ENCODE data around the gene MPZL2. TPM values are rescaled to one million over a fixed set of nuclear protein-coding genes. Genes with fewer than 3 reads are reported as not detected.

Gene MPZL2
- total and polyA plus RNA-seq, 2 of the 8 experiments (the other 6 are each of a cell fraction or from before 2014, with no cell fraction given) = 2.4 to 3.2 TPM

DNA sequence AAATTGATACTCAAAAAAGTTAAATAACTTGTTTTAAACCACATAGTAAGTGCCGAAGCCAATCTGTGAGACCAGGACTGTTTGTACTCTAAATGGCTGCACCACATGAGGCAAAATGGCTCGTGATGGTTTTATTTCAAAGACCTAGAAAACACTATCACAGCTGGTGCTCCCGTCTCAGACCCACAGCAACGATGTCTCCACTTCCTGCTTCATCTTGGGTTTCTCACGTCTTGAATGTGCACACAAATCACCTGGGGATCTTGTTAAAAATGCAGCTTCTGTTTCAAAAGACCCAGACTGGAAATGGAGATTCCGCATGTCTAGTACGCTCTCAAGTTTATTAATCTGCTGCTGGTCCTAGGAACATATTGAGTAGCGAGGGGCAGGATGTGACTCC is 41.6 kb upstream of the MPZL2 start:
- POLR2A ChIA-PET (ENCODE audit: partially characterized antibody) = interaction anchor here (1.3 to 1.7 kb wide), 2 partner anchors 10 to 54 kb away, joined by 3 to 4 read pairs; partner anchors contain the start of gene UBE4A
- Histone ChIP-seq H3K9me3 (ENCODE audit: insufficient read depth in 2 of 2, low read depth in 1 of 2, low read length in 1 of 2) (no peaks in the 10 kb centered on the region), H2BK120ac (replicated peaks; ENCODE audit: low read depth, low read length) (no peak overlapping the region), H3K18ac (ENCODE audit: extremely low read depth, low read length) (no peak overlapping the region), H4K91ac (replicated peaks; ENCODE audit: insufficient read length, low read length) (no peak overlapping the region), H3K14ac (ENCODE audit: insufficient read length) (no peak overlapping the region), H4K20me1 (replicated peaks in 1 of 2; ENCODE audit: control insufficient read depth in 1 of 2, insufficient read depth in 2 of 2, low read length in 2 of 2) (no peaks in the 10 kb centered on the region), H3K9ac (replicated peaks in 1 of 4; ENCODE audit: extremely low read depth in 1 of 4, low read depth in 3 of 4, low read length in 3 of 4) (no peak overlapping the region), H3K4me1 (replicated peaks in 1 of 4; ENCODE audit: control insufficient read depth in 3 of 4, insufficient read depth in 4 of 4, low read length in 3 of 4) (no peaks in the 10 kb centered on the region), H2AK5ac (ENCODE audit: low read depth, low read length) (no peak overlapping the region), H3K23me2 (ENCODE audit: low read depth, low read length) (no peaks in the 10 kb centered on the region), H2BK20ac (ENCODE audit: low read length) (no peak overlapping the region), H3K4me2 (ENCODE audit: insufficient read depth in 1 of 2, low read depth in 2 of 2, low read length in 2 of 2) (no peak overlapping the region), H3K36me3 (ENCODE audit: control insufficient read depth in 2 of 4, insufficient read depth in 4 of 4, low read length in 3 of 4) (no peaks in the 10 kb centered on the region), H3K4me3 (ENCODE audit: extremely low read depth in 1 of 4, insufficient read depth in 2 of 4, low read depth in 3 of 4, low read length in 4 of 4) (no peak overlapping the region), H3K79me2 (ENCODE audit: control insufficient read depth in 1 of 2, insufficient read depth in 2 of 2, low read length in 2 of 2) (no peaks in the 10 kb centered on the region), H3K27ac (ENCODE audit: low read depth, low read length) (no peak overlapping the region), H2AFZ (ENCODE audit: low read length) (peak overlapping the region; percentile 71; the same call in 1 of the 2 replicates), H4K5ac (ENCODE audit: insufficient read length, low read depth, low read length) (no peak overlapping the region), H2BK15ac (ENCODE audit: low read length) (no peak overlapping the region), H3K79me1 (ENCODE audit: low read depth, low read length) (no peaks in the 10 kb centered on the region), H3K4ac (replicated peaks; ENCODE audit: insufficient read length, low read depth, low read length) (no peak overlapping the region), H2BK5ac (ENCODE audit: low read depth, low read length) (no peak overlapping the region), H3K23ac (ENCODE audit: insufficient read length) (no peak overlapping the region), H3K27me3 (replicated peaks in 1 of 4; ENCODE audit: control insufficient read depth in 3 of 4, extremely low read depth in 1 of 4, insufficient read depth in 3 of 4, low read length in 3 of 4) (no peaks in the 10 kb centered on the region), H2BK12ac (ENCODE audit: low read depth, low read length) (no peak overlapping the region), H3K56ac (replicated peaks; ENCODE audit: insufficient read length, low read depth, low read length) (no peak overlapping the region), H4K8ac (ENCODE audit: extremely low read depth, insufficient read depth, low read length) (no peak overlapping the region)
- CTCF ChIA-PET (ENCODE audit: partially characterized antibody) = interaction anchor here (1.2 to 1.4 kb wide), 2 partner anchors 107 to 124 kb away, joined by 3 to 4 read pairs; no protein-coding TSS in a partner anchor
- 86% methylated on average over 8 of the region's 8 CpGs; no CpG with 5 or more reads in 1 of the 2 experiments for WGBS, 2 experiments (ENCODE audit: extremely low coverage in 1 of 2, insufficient coverage in 1 of 2, insufficient read length in 1 of 2, insufficient replicate concordance in 2 of 2, low coverage in 1 of 2, low lambda C conversion rate in 2 of 2, missing lambda C conversion rate in 1 of 2)
- no peak for FAIRE-seq
- DNase-seq (ENCODE audit: low read depth in 1 of 2, low spot score in 2 of 2) = no peak
- no peak for TF ChIP-seq HDAC2 (IDR thresholded peaks at IDR 0.05; ENCODE audit: borderline replicate concordance in 1 of 2, low read depth in 2 of 2, low read length in 2 of 2)
- no peak for TF ChIP-seq PHF8 (conservative IDR thresholded peaks at IDR 0.05; ENCODE audit: low read depth, low read length)
- TF ChIP-seq SIN3A (conservative IDR thresholded peaks at IDR 0.05 in 1 of 2, IDR thresholded peaks at IDR 0.05 in 1 of 2; ENCODE audit: low read depth in 1 of 2, low read length in 2 of 2) = no peak
- no peak for TF ChIP-seq HDAC6 (IDR thresholded peaks at IDR 0.05; ENCODE audit: low read depth, low read length)

All from H1 (cell line).